Uterus (tissue), 4 donors: ENCODE measurements around the gene CLEC3A. TPM values are rescaled to one million over a fixed set of nuclear protein-coding genes. Genes with fewer than 3 reads are reported as not detected.

ENCODE experiments used
- DNase-seq, 2 donors: peaks; one replicate each; pipeline ENCODE4 v3.0.0-alpha.2; 2019 to 2020
- H3K27ac ChIP-seq, 2 donors: fragments of 200-600 bp; sonication (generic); 1 replicate in 1 of 2; 2 replicates in 1 of 2; pipeline ENCODE4 v1.5.1; 2016 to 2018
- H3K27me3 ChIP-seq, 2 donors: fragments of 200-600 bp; sonication (generic); one replicate each; pipeline ENCODE4 v1.5.1; 2018 to 2019; ENCODE audit warnings: control low read depth in 1 of 2
- H3K36me3 ChIP-seq, 2 donors: fragments of 200-600 bp; sonication (generic); one replicate each; pipeline ENCODE4 v1.5.1; 2019; ENCODE audit warnings: control low read depth in 1 of 2
- H3K4me1 ChIP-seq, 2 donors: fragments of 200-600 bp; sonication (generic); one replicate each; pipeline ENCODE4 v1.5.1; 2018 to 2019; ENCODE audit warnings: control low read depth in 1 of 2
- H3K4me3 ChIP-seq, 2 donors: fragments of 200-600 bp; sonication (generic); 1 replicate in 1 of 2; 2 replicates in 1 of 2; pipeline ENCODE4 v1.5.1; 2018 to 2019; ENCODE audit warnings: mild to moderate bottlenecking in 1 of 2
- H3K9me3 ChIP-seq, 2 donors: fragments of 200-600 bp; sonication (generic); one replicate each; pipeline ENCODE4 v1.5.1; 2019; ENCODE audit warnings: control low read depth in 1 of 2
- POLR2A ChIP-seq, 2 donors: fragments of 450-650 bp; IDR thresholded peaks; one replicate each; pipeline ENCODE4 v1.6.1; 2016; ENCODE audit warnings: antibody characterized with exemption in 2 of 2, mild to moderate bottlenecking in 1 of 2, moderate library complexity in 1 of 2
- intact Hi-C: fragments of 100-400 bp; cut with DNase I; formaldehyde crosslinking; loops from one replicate; pipeline ENCODE4 v1.15.1; 2023; ENCODE audit warnings: low total_unique reads
- total RNA-seq, 4 donors: library from RNA; depleted of rRNA in 3 of 4; stranded (reverse); fragments of >200 nt in 3 of 4; gene quantifications; one replicate each; pipeline versions ENCODE4 v1.1.0 to v1.2.4, GENCODE V29; 2014 to 2023
- TF ChIP-seq, protein P1 (sequence below), 4 experiments: fragments of 200-600 bp in 2 of 4; fragments of 450-650 bp in 2 of 4; sonication (generic) in 2 of 4; IDR thresholded peaks; one replicate each; pipeline ENCODE4 v1.5.1; 2016 to 2019; ENCODE audit warnings: antibody characterized with exemption in 4 of 4, mild to moderate bottlenecking in 2 of 4, moderate library complexity in 1 of 4
- donor health status: DM: yes; HTN: yes; CAD: no.

The CLEC3A gene
- total RNA-seq, 4 donors from 2014 or later = not detected

DNA sequence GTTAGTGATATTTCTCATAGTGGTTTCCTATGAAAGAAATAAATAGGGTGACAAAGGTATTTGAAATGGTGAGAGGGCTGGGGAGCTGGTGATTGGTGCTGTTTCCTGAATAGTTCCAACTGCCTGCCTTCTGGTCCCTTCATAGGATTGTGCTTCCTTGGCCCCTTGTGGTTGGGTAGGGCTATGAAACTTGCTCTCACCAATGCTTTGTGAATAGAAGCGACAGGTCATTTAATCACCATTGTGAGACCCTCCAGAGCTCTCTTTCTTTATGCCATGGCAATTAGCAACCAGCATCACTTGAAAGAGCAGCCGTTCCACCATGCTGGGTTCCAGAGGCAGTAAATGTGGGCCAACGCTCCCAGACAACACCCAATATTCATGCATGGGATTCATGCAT is 53.5 kb downstream of the CLEC3A start:
- Histone ChIP-seq H3K9me3 (no peaks in the 10 kb centered on the region), H3K4me3 (no peak overlapping the region), H3K4me1 (no peaks in the 10 kb centered on the region), H3K36me3 (no peaks in the 10 kb centered on the region), H3K27ac (no peak overlapping the region), H3K27me3 (no peaks in the 10 kb centered on the region)
- no peak for DNase-seq
- intact Hi-C loops = no loop called here
- no peak for TF ChIP-seq POLR2A (IDR thresholded peaks at IDR 0.05)
- TF ChIP-seq, protein P1, sequence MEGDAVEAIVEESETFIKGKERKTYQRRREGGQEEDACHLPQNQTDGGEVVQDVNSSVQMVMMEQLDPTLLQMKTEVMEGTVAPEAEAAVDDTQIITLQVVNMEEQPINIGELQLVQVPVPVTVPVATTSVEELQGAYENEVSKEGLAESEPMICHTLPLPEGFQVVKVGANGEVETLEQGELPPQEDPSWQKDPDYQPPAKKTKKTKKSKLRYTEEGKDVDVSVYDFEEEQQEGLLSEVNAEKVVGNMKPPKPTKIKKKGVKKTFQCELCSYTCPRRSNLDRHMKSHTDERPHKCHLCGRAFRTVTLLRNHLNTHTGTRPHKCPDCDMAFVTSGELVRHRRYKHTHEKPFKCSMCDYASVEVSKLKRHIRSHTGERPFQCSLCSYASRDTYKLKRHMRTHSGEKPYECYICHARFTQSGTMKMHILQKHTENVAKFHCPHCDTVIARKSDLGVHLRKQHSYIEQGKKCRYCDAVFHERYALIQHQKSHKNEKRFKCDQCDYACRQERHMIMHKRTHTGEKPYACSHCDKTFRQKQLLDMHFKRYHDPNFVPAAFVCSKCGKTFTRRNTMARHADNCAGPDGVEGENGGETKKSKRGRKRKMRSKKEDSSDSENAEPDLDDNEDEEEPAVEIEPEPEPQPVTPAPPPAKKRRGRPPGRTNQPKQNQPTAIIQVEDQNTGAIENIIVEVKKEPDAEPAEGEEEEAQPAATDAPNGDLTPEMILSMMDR (IDR thresholded peaks at IDR 0.05) = no peak

DNA sequence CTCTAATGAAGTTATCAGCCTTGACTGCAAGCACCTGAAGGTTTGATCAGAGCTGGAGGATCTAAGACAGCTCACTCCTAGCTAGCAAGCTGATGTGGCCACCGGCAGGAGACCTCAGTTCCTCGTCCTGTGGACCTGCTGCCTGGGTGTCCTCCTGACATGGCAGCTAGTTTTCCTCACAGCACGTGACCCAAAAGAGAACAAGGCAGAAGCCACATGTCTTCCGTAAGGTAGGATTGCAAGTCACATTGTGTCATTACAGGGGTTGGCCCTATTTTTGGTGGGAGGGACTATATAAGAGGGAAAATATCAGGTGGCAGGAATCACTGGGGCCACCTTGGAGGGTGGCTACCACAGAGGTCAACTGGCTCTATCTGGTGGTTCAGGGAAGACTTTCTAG is 59.0 kb downstream of the CLEC3A start:
- Histone ChIP-seq H3K36me3 (no peaks in the 10 kb centered on the region), H3K4me1 (no peaks in the 10 kb centered on the region), H3K9me3 (no peaks in the 10 kb centered on the region), H3K27me3 (no peaks in the 10 kb centered on the region), H3K4me3 (no peak overlapping the region), H3K27ac (no peak overlapping the region)
- intact Hi-C loops = no loop called here
- TF ChIP-seq, protein P1 (IDR thresholded peaks at IDR 0.05) = no peak
- DNase-seq = no peak

Other genes starting within 250 kb of the CLEC3A start
- gene VAT1L, start 234.0 kb upstream of the CLEC3A start, total RNA-seq = 1 to 10 TPM in 2 of 4 donors, under 1 TPM in 2; 0.29 to 3.8 (median 1.7) TPM
- 10 to 100 TPM; 34.1 to 99.9 (median 55.8) TPM for gene WWOX, start 77.1 kb downstream of the CLEC3A start, total RNA-seq